NCI-H345 treated with DMSO at 0.1 percent for 48 hours (cell line): ENCODE data around the gene FAF1.

Source experiments
- DNase-seq: peaks from one replicate; lab custom pipeline; 2025; ENCODE audit not compliant: unreplicated experiment; lab: John Stamatoyannopoulos, UW

FAF1 gene

GRCh38 chr1:50651476-50652263 lies 308.4 kb downstream of the FAF1 start:
- DNase-seq, result no peak

GRCh38 chr1:50646526-50646925 lies 313.5 kb downstream of the FAF1 start:
- no peak for DNase-seq

- DNase-seq, result no peak
These were observed 314.9 kb downstream of the FAF1 start for GRCh38 chr1:50645139-50645538.

- no peak for DNase-seq
These were observed 315.5 kb downstream of the FAF1 start for GRCh38 chr1:50644447-50645105.

GRCh38 chr1:50637460-50637859 lies 322.6 kb downstream of the FAF1 start:
- DNase-seq, result no peak

- no peak for DNase-seq
These were observed 325.8 kb downstream of the FAF1 start for GRCh38 chr1:50634251-50634650.

- DNase-seq, result peak; percentile 61
These were observed 326.6 kb downstream of the FAF1 start for GRCh38 chr1:50633465-50633864.

GRCh38 chr1:50631161-50631560 lies 328.9 kb downstream of the FAF1 start:
- DNase-seq, result no peak

GRCh38 chr1:50622259-50622658 lies 337.8 kb downstream of the FAF1 start:
- DNase-seq, result no peak

GRCh38 chr1:50620680-50621329 lies 339.3 kb downstream of the FAF1 start:
- peak; percentile 66 for DNase-seq

- DNase-seq, result no peak
These were observed 344.9 kb downstream of the FAF1 start for GRCh38 chr1:50615036-50615750.

GRCh38 chr1:50611675-50612074 lies 348.4 kb downstream of the FAF1 start:
- no peak for DNase-seq

- DNase-seq, result peak; percentile 95
These were observed 349.5 kb downstream of the FAF1 start for GRCh38 chr1:50610563-50610962.

- no peak for DNase-seq
These were observed 350.6 kb downstream of the FAF1 start for GRCh38 chr1:50609508-50609907.

GRCh38 chr1:50605186-50605875 lies 354.7 kb downstream of the FAF1 start:
- no peak for DNase-seq

- DNase-seq, result no peak
These were observed 355.5 kb downstream of the FAF1 start for GRCh38 chr1:50604580-50604979.

- no peak for DNase-seq
These were observed 356.5 kb downstream of the FAF1 start for GRCh38 chr1:50603274-50604271.

GRCh38 chr1:50599546-50599945 lies 360.5 kb downstream of the FAF1 start:
- DNase-seq, result no peak

GRCh38 chr1:50595874-50596273 lies 364.2 kb downstream of the FAF1 start:
- no peak for DNase-seq

- no peak for DNase-seq
These were observed 366.6 kb downstream of the FAF1 start for GRCh38 chr1:50593515-50593914.
